RPMI7951 (cell line): ENCODE data around the gene MKRN2OS. TPM values are rescaled to one million over a fixed set of nuclear protein-coding genes. Genes with fewer than 3 reads are reported as not detected.

Experiments used
- DNase-seq: peaks from one replicate; pipeline ENCODE4 v3.0.0-alpha.2; 2012; ENCODE audit warnings: low read depth
- total RNA-seq: library from RNA; depleted of rRNA; stranded (reverse); fragments of >200 nt; shearing (Covaris generic); gene quantifications from 2 replicates; pipeline ENCODE4 v1.2.3, GENCODE V29; 2014; rRNA removed

Gene MKRN2OS, protein sequence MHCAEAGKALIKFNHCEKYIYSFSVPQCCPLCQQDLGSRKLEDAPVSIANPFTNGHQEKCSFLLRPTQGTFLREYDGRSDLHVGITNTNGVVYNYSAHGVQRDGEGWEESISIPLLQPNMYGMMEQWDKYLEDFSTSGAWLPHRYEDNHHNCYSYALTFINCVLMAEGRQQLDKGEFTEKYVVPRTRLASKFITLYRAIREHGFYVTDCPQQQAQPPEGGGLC
- not detected in 2 replicates for total RNA-seq

DNA sequence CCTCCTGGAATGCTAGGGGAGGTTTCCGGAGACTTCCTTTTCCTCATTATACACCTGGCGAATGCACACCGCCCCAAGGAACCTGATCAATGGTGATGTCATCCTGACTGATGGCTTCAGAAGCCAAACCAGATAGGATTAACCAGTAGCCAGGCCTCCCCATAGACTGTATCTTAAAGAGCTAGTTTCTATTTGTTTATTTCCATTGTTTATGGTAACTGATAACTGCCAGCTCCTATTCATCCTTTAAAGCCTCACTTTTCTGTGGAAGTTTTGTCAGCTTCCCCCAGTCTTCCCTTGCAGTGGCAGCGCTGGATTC lies at the start of gene MKRN2OS:
Gene MKRN2OS, minus strand, starts transcription at position 27 of the 319 bp plus-strand sequence. CDS start 35 bp downstream, outside the sequence.
- DNase-seq: no peak

GRCh38 chr3:12593473-12593872 lies 48.2 kb upstream of the MKRN2OS start:
- no peak for DNase-seq

DNA sequence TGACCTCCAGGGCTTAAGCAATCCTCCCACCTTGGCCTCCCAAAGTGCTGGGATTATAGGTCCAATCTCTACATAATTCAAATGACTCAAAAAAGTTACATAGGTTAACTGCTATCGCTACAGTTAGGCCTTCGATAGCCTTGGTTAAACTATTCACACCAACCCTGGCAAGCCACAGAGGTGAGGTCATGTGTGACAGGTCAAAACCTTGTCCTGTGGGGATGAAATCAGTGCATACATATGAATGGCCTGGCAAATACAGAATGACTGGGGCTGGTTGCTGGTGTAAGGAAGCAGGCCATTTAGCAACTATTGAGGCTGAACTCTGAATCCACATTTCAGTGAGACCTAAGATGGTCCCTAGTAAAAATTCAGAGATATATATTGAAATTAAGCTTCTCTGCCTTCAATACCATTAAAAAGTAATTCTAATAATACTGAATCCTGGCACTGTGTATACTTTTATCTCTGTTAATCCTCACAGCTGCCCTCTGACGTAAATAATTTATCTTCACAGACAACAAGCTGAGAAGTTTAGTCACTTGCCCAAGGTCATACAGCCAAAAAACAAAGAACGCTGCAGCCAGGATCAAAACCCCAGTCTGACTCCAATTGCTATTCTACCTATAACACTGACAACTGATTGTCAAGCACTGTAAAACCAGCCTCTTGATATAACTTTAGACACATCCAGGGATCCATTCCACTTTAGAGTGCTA lies 46.9 kb upstream of the MKRN2OS start:
- no peak for DNase-seq

- no peak for DNase-seq
These were observed 46.2 kb upstream of the MKRN2OS start for GRCh38 chr3:12591456-12591855.

DNA sequence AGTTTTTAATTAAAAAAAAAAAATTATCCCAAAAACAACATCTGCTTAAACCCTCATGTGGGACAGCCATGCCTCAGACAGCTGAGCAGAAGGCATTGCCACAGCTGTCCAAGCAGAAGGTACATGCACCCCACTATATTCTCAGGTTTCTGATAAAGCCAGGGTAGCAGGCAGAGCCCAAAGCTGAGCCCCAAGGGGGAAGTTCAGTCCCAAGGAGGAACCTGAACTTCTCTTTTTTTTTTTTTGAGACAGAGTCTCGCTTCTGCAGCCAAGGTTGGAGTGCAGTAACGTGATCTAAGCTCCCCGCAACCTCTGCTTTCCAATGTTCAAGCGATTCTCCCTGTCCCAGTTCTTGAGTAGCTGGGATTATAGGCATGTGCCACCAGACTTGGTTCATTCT lies 44.8 kb upstream of the MKRN2OS start:
- no peak for DNase-seq

- DNase-seq: peak; percentile 12
These were observed 43.0 kb upstream of the MKRN2OS start for GRCh38 chr3:12588039-12589009.

- DNase-seq: no peak
These were observed 41.1 kb upstream of the MKRN2OS start for GRCh38 chr3:12586403-12586802.

DNA sequence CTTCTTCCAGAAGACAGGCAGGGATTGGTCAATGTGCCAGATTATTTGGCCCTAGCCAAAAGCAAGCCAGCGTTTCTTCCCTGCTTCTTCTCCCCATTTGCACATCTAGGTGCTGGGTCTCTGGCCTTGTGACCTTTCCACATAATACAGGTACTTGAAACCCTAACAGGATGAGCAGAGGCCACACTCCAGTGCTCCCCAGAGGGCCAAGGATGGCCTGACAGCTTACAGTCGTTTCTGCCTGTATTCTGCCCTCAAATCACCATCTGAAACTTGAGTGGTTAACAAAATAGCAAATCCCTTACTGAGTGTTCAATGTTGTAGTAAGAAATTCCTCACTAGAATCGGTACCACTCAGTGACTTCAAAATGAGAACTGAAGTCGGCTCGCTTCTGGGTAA lies 40.7 kb upstream of the MKRN2OS start:
- no peak for DNase-seq

DNA sequence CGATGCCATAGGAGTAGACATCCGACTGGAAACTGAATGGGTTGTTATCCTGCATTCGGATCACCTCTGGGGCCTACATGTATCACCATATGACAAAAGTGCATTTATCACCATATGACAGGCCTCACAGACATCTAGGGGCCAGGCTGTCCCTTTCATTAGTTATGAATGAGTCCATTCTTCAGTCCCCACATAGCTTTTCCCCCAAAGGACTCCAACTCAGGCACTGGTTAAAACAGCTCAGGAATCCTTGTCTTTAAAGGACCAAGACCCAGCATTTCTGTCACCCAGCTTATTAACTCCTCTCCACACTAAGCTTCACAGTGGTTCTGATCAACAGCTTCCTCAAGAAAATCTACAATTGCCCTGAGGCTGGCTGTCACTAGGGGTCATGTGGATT lies 39.9 kb upstream of the MKRN2OS start:
- peak; percentile 18 for DNase-seq

GRCh38 chr3:12584083-12584482 lies 38.8 kb upstream of the MKRN2OS start:
- DNase-seq: no peak

GRCh38 chr3:12583280-12583679 lies 38.0 kb upstream of the MKRN2OS start:
- DNase-seq: no peak

DNA sequence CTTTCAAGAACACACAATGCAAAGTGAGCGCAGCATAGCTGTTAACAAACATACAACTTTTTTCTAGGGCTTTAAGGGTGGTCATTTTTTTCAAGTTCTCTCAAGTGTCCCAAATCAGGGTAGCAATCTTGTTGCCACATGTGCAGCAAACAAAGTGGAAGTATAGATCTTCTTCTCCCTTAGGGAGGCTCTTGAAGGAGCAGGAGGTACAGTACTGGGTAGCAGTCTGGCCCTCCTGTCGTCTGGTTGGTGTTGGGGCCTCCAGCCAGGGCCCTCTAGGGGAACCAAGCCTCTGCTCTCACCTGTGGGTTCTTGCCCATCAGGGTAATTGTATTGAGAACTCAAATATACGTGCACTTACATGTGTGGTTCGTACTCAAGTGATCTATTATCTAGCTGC lies 37.4 kb upstream of the MKRN2OS start:
- DNase-seq: no peak

DNA sequence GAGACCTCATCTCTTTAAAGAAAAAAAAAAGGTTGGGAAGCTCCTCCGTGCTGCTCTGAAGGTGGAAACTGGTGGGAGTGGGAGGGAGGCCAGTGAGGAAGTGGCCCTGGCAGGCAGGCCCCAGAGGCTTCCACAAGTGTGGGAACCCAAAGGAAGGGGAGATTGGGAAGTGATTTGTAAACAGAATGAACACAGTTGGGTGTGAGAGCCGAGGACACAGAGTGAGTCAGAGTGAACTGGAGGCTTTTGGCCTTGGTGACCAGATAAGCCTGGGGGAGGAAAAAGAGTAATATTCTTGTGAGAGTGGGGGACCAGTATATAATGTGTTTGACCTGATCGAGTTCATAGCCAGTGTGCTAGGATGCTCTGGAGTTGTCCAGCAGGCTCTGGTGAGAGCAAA lies 34.6 kb upstream of the MKRN2OS start:
- DNase-seq: peak; percentile 16

DNA sequence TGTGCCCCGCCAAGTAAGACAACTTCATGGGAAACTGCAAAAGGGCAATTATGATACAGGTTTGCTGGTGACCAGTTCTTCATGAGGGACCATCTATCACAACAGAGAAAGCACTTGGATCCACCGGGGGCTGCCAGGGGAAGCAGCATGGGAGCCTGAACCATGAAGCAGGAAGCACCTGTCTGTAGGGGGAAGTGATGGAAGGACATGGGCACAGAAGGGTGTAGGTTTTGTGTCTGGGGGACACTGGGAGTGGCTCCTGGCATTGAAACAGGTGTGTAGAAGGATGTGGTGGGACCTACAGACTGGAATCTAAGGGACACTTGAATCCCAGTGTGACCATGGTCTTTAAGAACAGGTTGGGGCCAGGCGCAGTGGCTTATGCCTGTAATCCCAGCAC lies 34.2 kb upstream of the MKRN2OS start:
- DNase-seq: no peak

GRCh38 chr3:12578742-12579141 lies 33.4 kb upstream of the MKRN2OS start:
- DNase-seq: no peak

GRCh38 chr3:12577379-12577778 lies 32.1 kb upstream of the MKRN2OS start:
- no peak for DNase-seq

GRCh38 chr3:12574661-12575060 lies 29.4 kb upstream of the MKRN2OS start:
- no peak for DNase-seq

DNA sequence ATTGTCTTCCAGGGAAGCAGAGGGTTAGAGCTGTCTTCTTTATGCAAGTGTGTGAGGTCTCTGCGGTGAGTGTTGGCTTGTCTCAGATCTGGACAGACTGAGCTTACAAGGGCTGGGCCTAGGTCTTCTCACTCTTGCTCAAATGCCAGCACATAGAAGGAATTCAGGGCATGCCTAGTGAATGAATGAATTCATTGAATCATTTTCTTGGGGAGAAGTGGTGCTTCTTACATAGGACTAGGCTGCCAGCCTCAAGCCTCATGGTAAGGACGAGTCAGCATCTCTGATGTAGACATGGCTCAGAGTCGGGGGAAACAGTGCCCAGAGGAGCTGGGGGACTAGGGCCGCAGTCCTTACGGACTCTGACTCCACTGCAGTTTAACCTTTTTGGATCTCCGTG lies 28.8 kb upstream of the MKRN2OS start:
- no peak for DNase-seq

GRCh38 chr3:12571986-12572385 lies 26.7 kb upstream of the MKRN2OS start:
- no peak for DNase-seq

DNA sequence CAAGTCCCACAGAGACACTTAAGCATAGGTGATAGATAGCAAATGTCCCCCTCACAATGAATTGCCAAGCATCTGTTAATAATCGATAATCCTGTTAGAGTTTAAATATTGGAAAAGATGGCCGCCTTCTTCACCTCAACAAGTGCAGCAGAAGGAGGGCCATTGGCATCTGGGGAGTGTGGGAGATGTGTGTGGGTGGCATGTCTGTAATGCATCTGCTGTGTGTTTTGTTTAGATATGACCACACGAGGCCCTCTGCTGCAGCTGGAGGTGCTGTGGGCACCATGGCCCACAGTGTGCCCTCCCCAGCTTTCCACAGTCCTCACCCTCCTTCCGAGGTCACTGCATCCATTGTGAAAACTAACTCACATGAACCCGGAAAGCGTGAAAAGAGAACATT lies 24.5 kb upstream of the MKRN2OS start:
- DNase-seq: no peak

DNA sequence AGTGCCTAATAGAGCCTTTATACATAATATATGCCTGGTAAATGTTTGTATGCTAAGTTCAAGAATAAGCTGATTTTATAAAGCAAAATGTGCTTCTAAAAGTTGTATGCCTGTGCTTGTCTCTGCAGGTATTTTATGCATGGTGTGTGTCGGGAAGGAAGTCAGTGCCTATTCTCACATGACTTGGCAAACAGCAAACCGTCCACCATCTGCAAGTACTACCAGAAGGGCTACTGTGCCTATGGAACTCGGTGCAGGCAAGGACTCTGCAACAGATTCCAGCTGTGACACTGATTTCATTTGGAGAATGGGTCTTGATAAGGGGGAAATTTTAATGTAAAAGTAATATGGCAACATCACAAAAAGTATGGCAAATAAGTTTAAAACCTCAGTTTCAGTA lies 23.4 kb upstream of the MKRN2OS start:
- no peak for DNase-seq

DNA sequence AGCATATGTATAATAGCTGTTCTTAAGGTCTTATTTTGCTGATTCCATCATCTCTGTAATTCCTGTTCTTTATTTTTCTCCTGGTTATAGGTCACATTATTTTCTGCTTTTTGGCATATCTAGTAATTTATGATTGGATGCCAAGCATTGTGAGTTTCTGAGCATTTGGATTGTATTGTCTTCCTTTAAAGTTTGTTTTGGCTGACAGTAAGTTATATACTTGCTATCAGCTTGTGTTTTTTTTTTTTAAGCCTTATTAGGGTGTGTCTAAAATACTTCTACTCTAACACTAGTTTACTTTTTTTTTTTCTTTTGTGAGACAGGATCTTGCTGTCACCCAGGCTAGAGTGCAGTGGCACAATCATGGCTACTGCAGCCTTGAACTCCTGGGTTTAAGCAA lies 21.7 kb upstream of the MKRN2OS start:
- no peak for DNase-seq

GRCh38 chr3:12562451-12562850 lies 17.2 kb upstream of the MKRN2OS start:
- DNase-seq: no peak
